GM18511 (cell line): ENCODE data around the gene CTTNBP2.

Source experiments
- ATAC-seq: cut with Tn5 transposase; IDR thresholded peaks from one replicate; pipeline ENCODE4 v1.9.1; 2021; ENCODE audit warnings: mild to moderate bottlenecking, moderate library complexity; ENCODE audit not compliant: unreplicated experiment

Gene CTTNBP2

DNA sequence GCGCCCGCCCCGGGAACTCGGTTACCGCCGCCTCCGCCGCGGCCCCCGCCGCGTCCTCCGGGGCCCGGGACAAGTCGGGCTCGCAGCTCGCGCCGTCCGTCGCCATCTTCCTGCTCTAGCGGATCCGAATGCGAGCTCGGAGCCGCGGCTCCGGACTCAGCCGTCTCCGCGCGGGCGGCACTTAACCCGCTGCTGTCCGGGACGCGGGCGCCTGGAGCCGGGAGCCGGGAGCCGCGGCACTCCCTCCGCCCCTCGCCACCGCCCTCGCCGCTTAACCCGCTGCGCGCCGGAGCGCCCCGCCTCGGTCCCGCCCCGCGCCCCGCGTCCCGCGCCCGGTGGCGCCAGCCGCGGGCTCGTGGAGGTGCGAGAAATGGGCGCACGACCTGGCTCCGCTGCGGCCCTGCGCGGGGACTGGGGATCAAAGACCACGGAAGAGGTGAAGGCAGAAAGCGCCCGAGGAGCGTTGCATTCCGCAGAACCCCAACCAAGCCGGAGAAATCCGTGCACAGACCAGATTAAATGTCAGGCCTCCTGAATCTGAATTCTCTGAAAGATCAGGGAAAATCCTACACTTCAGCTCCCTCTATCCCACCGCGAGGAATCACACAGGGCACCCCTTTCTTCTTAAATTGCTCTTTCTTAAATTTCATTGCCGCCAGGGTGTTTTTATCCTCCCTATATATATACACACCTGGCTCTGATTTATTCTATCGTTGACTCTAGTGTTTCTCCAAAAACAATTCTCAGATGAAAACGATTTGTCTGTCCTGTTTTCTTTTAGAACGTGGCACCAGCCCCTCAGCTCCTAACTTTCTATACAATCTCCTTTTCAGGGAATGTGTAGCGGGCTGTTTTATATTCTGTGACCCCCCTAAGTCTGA, at the start of gene CTTNBP2:
TSS of gene CTTNBP2 (minus strand) at position 132 of the 881 bp plus-strand sequence. CDS start at position 106, 26 bp downstream.
- no peak for ATAC-seq

- no peak for ATAC-seq
These were observed 43.1 kb upstream of the CTTNBP2 start for GRCh38 chr7:117916309-117916708.

- no peak for ATAC-seq
These were observed 39.2 kb upstream of the CTTNBP2 start for GRCh38 chr7:117912421-117912820.

DNA sequence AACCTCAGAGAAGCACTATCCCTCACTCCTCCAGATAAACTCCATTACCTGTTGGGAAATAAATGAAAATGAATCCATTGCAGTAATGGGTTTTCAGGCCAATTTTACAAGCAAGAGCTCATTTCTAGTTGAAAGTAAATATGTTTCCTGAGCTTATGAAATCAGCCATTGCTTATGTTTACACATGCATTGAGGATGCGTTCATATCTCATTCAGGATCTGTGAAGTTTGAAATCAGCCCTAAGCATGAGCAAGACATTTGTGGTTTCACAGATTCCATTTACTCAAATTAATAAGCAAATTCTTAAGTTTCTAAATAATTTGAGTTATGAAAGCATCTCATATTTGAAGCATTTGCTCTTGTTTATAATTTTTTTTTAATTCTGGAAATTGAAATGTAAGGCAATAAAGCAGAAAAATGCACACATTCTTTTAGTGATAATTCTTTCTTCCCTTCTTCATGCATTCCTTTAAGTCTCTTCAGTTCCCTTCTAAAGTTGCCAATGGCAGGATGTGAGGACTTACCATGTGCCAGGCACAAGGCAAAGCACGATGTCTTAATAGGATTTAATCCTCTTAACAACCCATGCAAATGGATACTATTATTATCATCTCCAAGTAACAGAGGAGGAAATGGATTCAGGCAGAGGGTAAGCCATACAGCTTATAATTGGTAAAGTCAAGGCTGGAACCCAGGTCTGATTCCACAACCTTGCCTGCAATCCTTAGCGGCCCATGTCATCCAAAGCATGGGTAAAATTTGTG, 35.0 kb upstream of the CTTNBP2 start:
- ATAC-seq, result no peak

DNA sequence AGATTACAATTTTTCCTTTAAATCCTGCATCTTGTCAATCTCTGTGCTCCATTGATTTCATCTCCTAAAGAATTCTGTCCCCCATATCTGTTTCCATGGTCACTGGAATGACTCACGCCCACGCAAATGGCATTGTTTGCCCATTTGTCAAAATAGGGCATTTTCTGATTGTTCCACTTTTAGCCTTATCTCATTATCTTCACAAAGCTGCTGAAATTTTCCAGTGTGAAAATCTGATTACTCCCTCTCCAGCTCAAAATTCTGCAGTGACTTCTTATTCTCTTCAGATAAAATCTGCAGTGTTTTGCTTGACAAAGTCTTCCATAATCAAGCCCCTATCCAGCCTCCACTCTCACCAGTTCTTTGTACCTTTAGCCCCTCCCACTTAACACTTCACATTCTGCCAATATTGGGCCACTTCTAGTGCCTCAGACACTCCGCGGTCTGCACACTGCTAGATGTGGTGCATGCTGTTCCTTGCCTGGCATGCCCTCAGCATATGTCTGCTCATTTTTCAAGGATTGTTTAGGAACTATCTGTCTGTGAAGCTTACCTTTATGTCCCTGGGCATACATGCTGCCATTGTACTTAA, 33.9 kb upstream of the CTTNBP2 start:
- ATAC-seq, result no peak

GRCh38 chr7:117902314-117902889, 29.2 kb upstream of the CTTNBP2 start:
- no peak for ATAC-seq

- no peak for ATAC-seq
These were observed 28.0 kb upstream of the CTTNBP2 start for GRCh38 chr7:117901089-117901797.

DNA sequence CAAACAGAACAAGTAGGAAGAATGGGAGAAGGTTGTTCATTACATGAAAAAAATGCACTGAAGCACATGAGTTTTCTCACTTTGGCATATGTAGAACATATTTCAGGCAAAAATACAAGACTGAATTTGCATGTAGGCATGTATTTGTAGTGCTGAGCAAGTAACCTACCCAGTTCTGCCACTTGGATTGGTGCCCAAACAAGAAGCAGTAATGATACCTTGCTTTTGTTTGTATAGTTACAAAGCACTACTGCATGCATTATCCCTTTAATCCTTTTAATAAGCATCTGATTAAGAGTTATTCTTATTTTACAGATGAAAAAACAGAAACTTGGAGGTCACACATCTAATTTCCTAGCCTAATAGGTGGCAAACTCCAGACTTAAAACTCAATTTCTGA, 23.1 kb upstream of the CTTNBP2 start:
- no peak for ATAC-seq

DNA sequence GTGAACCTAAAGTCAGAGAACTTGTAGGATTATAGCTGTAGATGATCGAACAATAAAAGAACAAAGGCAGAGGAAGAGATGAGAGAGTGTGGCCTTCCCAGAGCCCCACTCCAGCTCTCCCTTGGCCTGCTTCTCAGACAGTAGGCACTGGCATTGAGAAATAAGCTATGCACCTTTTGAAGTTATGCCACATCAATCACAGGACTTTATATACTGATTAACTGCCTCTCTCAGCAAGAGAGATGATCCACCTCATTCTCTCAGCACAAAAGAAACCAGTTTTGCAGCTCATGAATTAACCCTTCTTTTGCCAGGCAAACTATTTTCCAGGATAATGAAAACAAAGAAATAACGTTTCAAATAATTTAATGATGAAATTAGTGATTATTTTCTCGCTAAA, 22.0 kb upstream of the CTTNBP2 start:
- no peak for ATAC-seq

DNA sequence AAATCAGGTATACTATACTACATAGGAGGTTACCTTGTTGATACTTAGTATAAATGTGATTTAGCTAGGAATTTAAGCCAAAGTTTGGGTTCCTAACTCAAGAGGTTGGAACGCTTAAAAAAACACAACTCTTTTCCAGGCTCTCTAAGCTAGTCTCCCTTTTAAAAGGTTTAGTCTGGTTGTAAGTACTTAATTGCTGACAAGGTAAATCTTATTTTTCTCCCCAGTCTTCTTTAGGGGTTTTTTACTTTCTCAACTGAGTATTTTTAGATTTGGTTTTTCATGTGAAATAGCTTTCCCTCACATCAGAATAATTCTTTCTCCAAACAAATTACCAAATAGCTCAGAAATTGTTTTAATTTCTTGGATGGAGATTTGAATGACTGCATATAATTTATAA, 20.8 kb upstream of the CTTNBP2 start:
- ATAC-seq, result no peak

- no peak for ATAC-seq
These were observed 19.6 kb upstream of the CTTNBP2 start for GRCh38 chr7:117892821-117893220.

GRCh38 chr7:117889611-117890010, 16.4 kb upstream of the CTTNBP2 start:
- ATAC-seq, result no peak

- no peak for ATAC-seq
These were observed 15.4 kb upstream of the CTTNBP2 start for GRCh38 chr7:117888627-117889026.

- ATAC-seq, result no peak
These were observed 9.4 kb upstream of the CTTNBP2 start for GRCh38 chr7:117882594-117882993.

GRCh38 chr7:117876761-117877160, 3.5 kb upstream of the CTTNBP2 start:
- ATAC-seq, result no peak

DNA sequence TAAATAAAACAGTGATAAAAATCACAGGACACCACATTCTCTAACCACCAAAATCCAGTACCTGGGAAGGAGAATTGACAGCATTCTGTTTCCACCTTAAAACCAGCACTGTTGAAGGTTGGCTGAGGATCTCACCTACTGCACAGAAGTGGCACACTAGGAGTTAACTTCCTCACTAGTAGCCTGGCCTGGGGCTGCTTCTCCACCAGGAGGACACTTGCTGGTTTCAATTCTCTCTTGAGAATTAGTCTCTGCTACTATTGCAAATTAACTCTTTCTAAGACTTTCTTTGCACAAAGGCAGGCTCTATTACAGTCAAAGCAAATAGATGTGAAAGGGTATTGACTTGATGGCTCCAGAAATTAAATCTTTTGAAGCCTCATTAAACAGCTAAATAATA, 2.3 kb upstream of the CTTNBP2 start:
- no peak for ATAC-seq

DNA sequence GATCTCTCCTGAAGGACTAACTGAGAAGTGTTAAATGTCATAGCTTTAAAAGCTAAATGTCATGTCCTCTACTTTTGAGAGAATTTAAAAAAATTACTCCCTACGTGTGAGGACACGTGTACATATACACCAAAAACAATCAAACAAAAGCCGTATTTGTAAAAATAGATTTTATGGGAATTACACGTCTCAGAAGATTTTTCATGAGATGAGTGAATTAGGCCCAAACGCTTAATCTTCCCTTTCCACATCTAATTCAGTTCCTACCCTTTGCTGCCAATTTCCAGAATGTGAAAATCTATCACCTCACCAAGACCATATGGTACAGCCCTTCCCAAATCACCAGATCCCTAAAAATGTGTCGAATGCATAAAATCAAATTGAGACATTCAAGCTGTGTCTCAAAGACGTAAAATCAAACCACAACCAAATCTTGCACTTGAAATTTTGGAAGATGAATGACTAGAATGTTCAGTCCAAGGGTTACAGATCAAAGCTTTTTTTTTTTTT, 1.0 kb upstream of the CTTNBP2 start:
- no peak for ATAC-seq

- no peak for ATAC-seq
These were observed 506 bp downstream of the CTTNBP2 start for GRCh38 chr7:117872561-117873309.

DNA sequence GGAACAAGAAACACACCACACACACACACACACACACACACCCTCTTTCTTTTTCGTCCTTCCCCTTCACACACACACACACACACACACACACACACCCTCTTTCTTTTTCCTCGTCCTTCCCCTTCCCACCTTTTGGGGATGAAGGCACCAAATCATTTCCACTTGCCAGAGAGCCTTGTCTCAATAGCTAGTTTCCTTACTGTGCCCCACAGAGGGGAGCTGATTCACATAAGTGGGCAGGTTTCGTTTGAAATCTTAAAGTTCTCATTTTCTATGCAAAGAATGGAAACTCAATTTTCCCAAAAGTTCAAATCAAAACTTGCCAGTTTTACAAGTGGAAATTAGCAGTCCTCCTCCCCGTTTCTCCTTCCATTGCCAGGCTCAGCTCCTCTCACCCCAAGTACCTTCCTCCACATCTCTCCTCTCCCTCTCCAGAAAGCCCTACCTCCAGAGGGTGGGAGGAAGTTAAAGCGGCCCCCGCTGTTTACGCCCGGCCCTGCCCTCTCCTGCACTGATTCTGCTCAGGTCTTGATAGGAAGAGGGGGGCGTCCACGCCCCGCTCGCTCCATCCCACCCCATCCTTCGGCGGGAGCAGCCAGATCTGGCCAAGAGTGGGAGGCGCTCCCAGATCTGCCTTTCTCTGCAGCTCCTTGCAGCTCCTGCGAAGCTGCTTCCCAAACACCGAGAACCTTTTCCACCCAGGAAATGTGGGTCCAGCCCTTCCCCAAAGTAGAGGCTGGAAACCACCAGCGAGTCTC, 1.3 kb downstream of the CTTNBP2 start:
- no peak for ATAC-seq
